Neuron (in vitro differentiated cells): ENCODE measurements around the gene ANKMY1.

Experiments
- H2AFZ ChIP-seq: one replicate; pipeline ENCODE4 v1.6.1; 2013; ENCODE audit warnings: low read depth, mild to moderate bottlenecking, inconsistent platforms, low read length, moderate library complexity
- H3K27me3 ChIP-seq: one replicate; pipeline ENCODE4 v1.6.1; 2013; ENCODE audit warnings: low read length; ENCODE audit not compliant: insufficient read depth
- H3K36me3 ChIP-seq: one replicate; pipeline ENCODE4 v1.6.1; 2013; ENCODE audit warnings: low read length; ENCODE audit not compliant: insufficient read depth
- H3K4me1 ChIP-seq: one replicate; pipeline ENCODE4 v1.6.1; 2013; ENCODE audit warnings: low read length; ENCODE audit not compliant: insufficient read depth
- H3K4me3 ChIP-seq: 2 replicates; pipeline ENCODE4 v1.5.1; 2013; ENCODE audit warnings: mild to moderate bottlenecking, low read length, moderate library complexity
- H3K9me3 ChIP-seq: one replicate; pipeline ENCODE4 v1.6.1; 2013; ENCODE audit warnings: low read length

Gene ANKMY1

GRCh38 chr2:240461471-240462072, 96.2 kb downstream of the ANKMY1 start:
- H3K36me3 ChIP-seq, result peaks cover 34% of the 10 kb centered on the region

GRCh38 chr2:240460781-240461431, 96.9 kb downstream of the ANKMY1 start:
- Histone ChIP-seq H3K4me1 (peaks cover 53% of the 10 kb centered on the region), H3K9me3 (no peaks in the 10 kb centered on the region), H3K4me3 (no peak overlapping the region), H3K36me3 (peaks cover 30% of the 10 kb centered on the region), H3K27me3 (no peaks in the 10 kb centered on the region), H2AFZ (no peak overlapping the region)

More at GRCh38 chr2:240461471-240462072, 96.2 kb downstream of the ANKMY1 start:
- H3K4me3 ChIP-seq, result no peak overlapping the region
- peaks cover 47% of the 10 kb centered on the region for H3K4me1 ChIP-seq
- H2AFZ ChIP-seq, result no peak overlapping the region
- no peaks in the 10 kb centered on the region for H3K27me3 ChIP-seq
- no peaks in the 10 kb centered on the region for H3K9me3 ChIP-seq

- Histone ChIP-seq H3K4me3 (no peak overlapping the region), H3K9me3 (no peaks in the 10 kb centered on the region), H2AFZ (no peak overlapping the region), H3K27me3 (no peaks in the 10 kb centered on the region), H3K36me3 (peaks cover 24% of the 10 kb centered on the region), H3K4me1 (peaks cover 58% of the 10 kb centered on the region)
Observed at GRCh38 chr2:240460253-240460711, 97.5 kb downstream of the ANKMY1 start.

- Histone ChIP-seq H3K36me3 (peaks cover 18% of the 10 kb centered on the region), H2AFZ (no peak overlapping the region), H3K27me3 (no peaks in the 10 kb centered on the region), H3K4me3 (no peak overlapping the region), H3K9me3 (no peaks in the 10 kb centered on the region), H3K4me1 (peaks cover 65% of the 10 kb centered on the region)
Observed at GRCh38 chr2:240459401-240460252, 98.2 kb downstream of the ANKMY1 start.

- Histone ChIP-seq H3K9me3 (no peaks in the 10 kb centered on the region), H3K4me3 (no peak overlapping the region), H3K4me1 (peaks cover 72% of the 10 kb centered on the region)
Observed at GRCh38 chr2:240458900-240459391, 98.8 kb downstream of the ANKMY1 start.

GRCh38 chr2:240458044-240458899, 99.5 kb downstream of the ANKMY1 start:
- H3K9me3 ChIP-seq, result no peaks in the 10 kb centered on the region
- H2AFZ ChIP-seq, result no peak overlapping the region
- H3K36me3 ChIP-seq, result peaks cover 4% of the 10 kb centered on the region
- H3K4me3 ChIP-seq, result no peak overlapping the region
- peaks cover 74% of the 10 kb centered on the region for H3K4me1 ChIP-seq
- H3K27me3 ChIP-seq, result no peaks in the 10 kb centered on the region

More at GRCh38 chr2:240458900-240459391, 98.8 kb downstream of the ANKMY1 start:
- Histone ChIP-seq H2AFZ (no peak overlapping the region), H3K36me3 (peaks cover 11% of the 10 kb centered on the region), H3K27me3 (no peaks in the 10 kb centered on the region)

GRCh38 chr2:240457223-240458043, 100.4 kb downstream of the ANKMY1 start:
- Histone ChIP-seq H3K4me3 (no peak overlapping the region), H3K4me1 (peaks cover 74% of the 10 kb centered on the region), H3K9me3 (no peaks in the 10 kb centered on the region), H3K27me3 (no peaks in the 10 kb centered on the region), H2AFZ (no peak overlapping the region), H3K36me3 (no peaks in the 10 kb centered on the region)

GRCh38 chr2:240456447-240457222, 101.2 kb downstream of the ANKMY1 start:
- Histone ChIP-seq H3K4me3 (no peak overlapping the region), H3K4me1 (peaks cover 81% of the 10 kb centered on the region), H3K27me3 (no peaks in the 10 kb centered on the region)

GRCh38 chr2:240455647-240456446, 101.9 kb downstream of the ANKMY1 start:
- no peaks in the 10 kb centered on the region for H3K27me3 ChIP-seq
- H3K9me3 ChIP-seq, result no peaks in the 10 kb centered on the region
- H2AFZ ChIP-seq, result no peak overlapping the region
- no peaks in the 10 kb centered on the region for H3K36me3 ChIP-seq
- no peak overlapping the region for H3K4me3 ChIP-seq
- peaks cover 85% of the 10 kb centered on the region for H3K4me1 ChIP-seq

More at GRCh38 chr2:240456447-240457222, 101.2 kb downstream of the ANKMY1 start:
- Histone ChIP-seq H3K9me3 (no peaks in the 10 kb centered on the region), H3K36me3 (no peaks in the 10 kb centered on the region), H2AFZ (no peak overlapping the region)

GRCh38 chr2:240455272-240455646, 102.5 kb downstream of the ANKMY1 start:
- no peaks in the 10 kb centered on the region for H3K36me3 ChIP-seq
- no peaks in the 10 kb centered on the region for H3K9me3 ChIP-seq
- no peak overlapping the region for H2AFZ ChIP-seq
- H3K27me3 ChIP-seq, result no peaks in the 10 kb centered on the region
- H3K4me3 ChIP-seq, result no peak overlapping the region
- peaks cover 85% of the 10 kb centered on the region for H3K4me1 ChIP-seq
